ENCODE results near the gene GABBR1.

GABBR1 gene

GRCh38 chr6:29647927-29648642 is 15.1 kb upstream of the GABBR1 start:
- peak; percentile 64 for TF ChIP-seq RAD21 (IDR thresholded peaks at IDR 0.05; ENCODE audit: low read depth)
- no peak for TF ChIP-seq ZBTB7A (IDR thresholded peaks at IDR 0.05; ENCODE audit: low read depth)
- no peak for TF ChIP-seq EP300 (IDR thresholded peaks at IDR 0.05; ENCODE audit: borderline replicate concordance)
- TF ChIP-seq TAF1 (IDR thresholded peaks at IDR 0.05; ENCODE audit: low read depth) = no peak

GRCh38 chr6:29641430-29642148 is 8.6 kb upstream of the GABBR1 start:
- no peak for TF ChIP-seq TEAD4 (IDR thresholded peaks at IDR 0.05)
- no peak for TF ChIP-seq RAD21 (IDR thresholded peaks at IDR 0.05; ENCODE audit: low read depth)
- no peak for TF ChIP-seq CEBPB (IDR thresholded peaks at IDR 0.05)
- TF ChIP-seq EGR1 (IDR thresholded peaks at IDR 0.05) = no peak
- no peak for TF ChIP-seq MAX (IDR thresholded peaks at IDR 0.05)
- TF ChIP-seq FOXM1 (IDR thresholded peaks at IDR 0.05; ENCODE audit: borderline replicate concordance, low read depth) = no peak
- no peak for TF ChIP-seq NFIC (IDR thresholded peaks at IDR 0.05)
- TF ChIP-seq USF1 (IDR thresholded peaks at IDR 0.05) = no peak
- TF ChIP-seq CREB1 (IDR thresholded peaks at IDR 0.05; ENCODE audit: low read depth) = no peak
- no peak for TF ChIP-seq TAF1 (IDR thresholded peaks at IDR 0.05; ENCODE audit: low read depth)

GRCh38 chr6:29637247-29637646 is 4.3 kb upstream of the GABBR1 start:
- TF ChIP-seq TEAD4 (IDR thresholded peaks at IDR 0.05) (no peak), ZBTB7A (IDR thresholded peaks at IDR 0.05; ENCODE audit: low read depth) (no peak), REST (IDR thresholded peaks at IDR 0.05; ENCODE audit: low read depth) (no peak)

- TF ChIP-seq REST (IDR thresholded peaks at IDR 0.05; ENCODE audit: low read depth) = no peak
- no peak for TF ChIP-seq TAF1 (IDR thresholded peaks at IDR 0.05; ENCODE audit: low read depth)
- TF ChIP-seq CREB1 (IDR thresholded peaks at IDR 0.05; ENCODE audit: low read depth) = no peak
- no peak for TF ChIP-seq FOXM1 (IDR thresholded peaks at IDR 0.05; ENCODE audit: borderline replicate concordance, low read depth)
- TF ChIP-seq MAX (IDR thresholded peaks at IDR 0.05) = no peak
Observed at GRCh38 chr6:29633534-29633905, 537 bp upstream of the GABBR1 start.

GRCh38 chr6:29631860-29632731 is 887 bp downstream of the GABBR1 start:
- TF ChIP-seq TAF1 (IDR thresholded peaks at IDR 0.05; ENCODE audit: low read depth) (no peak), REST (IDR thresholded peaks at IDR 0.05; ENCODE audit: low read depth) (no peak), NFIC (IDR thresholded peaks at IDR 0.05) (no peak), FOXM1 (IDR thresholded peaks at IDR 0.05; ENCODE audit: borderline replicate concordance, low read depth) (no peak), EGR1 (IDR thresholded peaks at IDR 0.05) (peak; percentile 69), ZBTB7A (IDR thresholded peaks at IDR 0.05; ENCODE audit: low read depth) (peak; percentile 42; the same call in 1 of the 2 replicates), MAX (IDR thresholded peaks at IDR 0.05) (no peak), EP300 (IDR thresholded peaks at IDR 0.05; ENCODE audit: borderline replicate concordance) (no peak), YY1 (IDR thresholded peaks at IDR 0.05; ENCODE audit: low read depth) (no peak), TEAD4 (IDR thresholded peaks at IDR 0.05) (no peak)
